Dedifferentiated amniotic fluid mesenchymal stem cell (primary cell): Measurements from ENCODE around the gene SMPD4.
"Not testable (repeated sequence)": the region's sequence is repeated elsewhere in the genome, so short reads cannot be mapped to it uniquely, and the experiment has no call there.

Experiments
- DNase-seq: peaks from one replicate; pipeline ENCODE4 v3.0.0-alpha.2; 2016; ENCODE audit errors: extremely low spot score

SMPD4 gene

GRCh38 chr2:130159376-130159775 lies 22.0 kb downstream of the SMPD4 start:
- DNase-seq, result not testable (repeated sequence)

- DNase-seq, result no peak
Measured at GRCh38 chr2:130158631-130159030, 22.8 kb downstream of the SMPD4 start.

GRCh38 chr2:130157825-130158514 lies 23.4 kb downstream of the SMPD4 start:
- DNase-seq, result not testable (repeated sequence)

- DNase-seq, result not testable (repeated sequence)
Measured at GRCh38 chr2:130157354-130157753, 24.0 kb downstream of the SMPD4 start.

- DNase-seq, result no peak
Measured at GRCh38 chr2:130156624-130157004, 24.8 kb downstream of the SMPD4 start.

GRCh38 chr2:130155956-130156623 lies 25.3 kb downstream of the SMPD4 start:
- DNase-seq, result not testable (repeated sequence)

- no peak for DNase-seq
Measured at GRCh38 chr2:130154773-130155765, 26.3 kb downstream of the SMPD4 start.

GRCh38 chr2:130154423-130154770 lies 27.0 kb downstream of the SMPD4 start:
- DNase-seq, result not testable (repeated sequence)

GRCh38 chr2:130153721-130154422 lies 27.5 kb downstream of the SMPD4 start:
- not testable (repeated sequence) for DNase-seq

GRCh38 chr2:130152816-130153595 lies 28.4 kb downstream of the SMPD4 start:
- no peak for DNase-seq

- not testable (repeated sequence) for DNase-seq
Measured at GRCh38 chr2:130152136-130152815, 29.1 kb downstream of the SMPD4 start.

- not testable (repeated sequence) for DNase-seq
Measured at GRCh38 chr2:130151145-130151512, 30.3 kb downstream of the SMPD4 start.

GRCh38 chr2:130150181-130151144 lies 30.9 kb downstream of the SMPD4 start:
- DNase-seq, result no peak

- not testable (repeated sequence) for DNase-seq
Measured at GRCh38 chr2:130148515-130148914, 32.9 kb downstream of the SMPD4 start.

GRCh38 chr2:130145006-130145414 lies 36.4 kb downstream of the SMPD4 start, which contains the start of gene CCDC74B:
Gene CCDC74B, minus strand, starts transcription at chr2:130145112. Its CDS starts 116 bp downstream, at chr2:130144996.
- not testable (repeated sequence) for DNase-seq

GRCh38 chr2:130143266-130144039 lies 37.9 kb downstream of the SMPD4 start:
- DNase-seq, result not testable (repeated sequence)

GRCh38 chr2:130142396-130143265 lies 38.8 kb downstream of the SMPD4 start:
- DNase-seq, result not testable (repeated sequence)
